ENCODE measurements around the gene CLNK.

DNA sequence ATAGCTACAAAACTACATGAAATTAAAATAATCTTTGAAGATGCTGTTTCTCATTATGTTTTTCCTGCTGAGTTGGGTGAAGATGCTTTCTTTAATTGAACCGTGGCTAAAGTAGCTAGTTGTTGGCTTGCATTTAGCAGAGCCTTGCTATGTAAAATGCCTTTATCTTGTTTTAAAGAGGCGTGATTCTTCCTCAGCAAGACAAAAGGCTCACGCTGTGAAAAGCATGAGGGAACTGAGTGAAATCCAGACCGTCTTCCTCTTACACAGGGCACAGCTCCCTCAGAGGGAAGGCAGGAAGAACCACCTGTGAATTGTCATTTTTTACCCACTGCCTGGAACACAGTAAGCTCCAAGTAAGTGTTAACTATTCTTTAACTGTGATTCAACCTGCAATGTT is 188.4 kb downstream of the CLNK start:
- TF ChIP-seq TAF1 (IDR thresholded peaks at IDR 0.05; ENCODE audit: borderline replicate concordance, insufficient read depth, low read length) (no peak), POLR2AphosphoS5 (IDR thresholded peaks at IDR 0.05; ENCODE audit: low read depth, low read length) (no peak), SIN3A (IDR thresholded peaks at IDR 0.05; ENCODE audit: borderline replicate concordance, insufficient read depth, low read length) (no peak)

Data from PFSK-1 (cell line).